ENCODE measurements around the gene DUSP8. TPM values are rescaled to one million over a fixed set of nuclear protein-coding genes. Genes with fewer than 3 reads are reported as not detected.

Gene DUSP8
- total and polyA plus RNA-seq, 9 of the 15 experiments (the other 6 are each of a cell fraction or from before 2014, with no cell fraction given), result 0.14 to 2.0 (median 0.86) TPM; not detected in 2

DNA sequence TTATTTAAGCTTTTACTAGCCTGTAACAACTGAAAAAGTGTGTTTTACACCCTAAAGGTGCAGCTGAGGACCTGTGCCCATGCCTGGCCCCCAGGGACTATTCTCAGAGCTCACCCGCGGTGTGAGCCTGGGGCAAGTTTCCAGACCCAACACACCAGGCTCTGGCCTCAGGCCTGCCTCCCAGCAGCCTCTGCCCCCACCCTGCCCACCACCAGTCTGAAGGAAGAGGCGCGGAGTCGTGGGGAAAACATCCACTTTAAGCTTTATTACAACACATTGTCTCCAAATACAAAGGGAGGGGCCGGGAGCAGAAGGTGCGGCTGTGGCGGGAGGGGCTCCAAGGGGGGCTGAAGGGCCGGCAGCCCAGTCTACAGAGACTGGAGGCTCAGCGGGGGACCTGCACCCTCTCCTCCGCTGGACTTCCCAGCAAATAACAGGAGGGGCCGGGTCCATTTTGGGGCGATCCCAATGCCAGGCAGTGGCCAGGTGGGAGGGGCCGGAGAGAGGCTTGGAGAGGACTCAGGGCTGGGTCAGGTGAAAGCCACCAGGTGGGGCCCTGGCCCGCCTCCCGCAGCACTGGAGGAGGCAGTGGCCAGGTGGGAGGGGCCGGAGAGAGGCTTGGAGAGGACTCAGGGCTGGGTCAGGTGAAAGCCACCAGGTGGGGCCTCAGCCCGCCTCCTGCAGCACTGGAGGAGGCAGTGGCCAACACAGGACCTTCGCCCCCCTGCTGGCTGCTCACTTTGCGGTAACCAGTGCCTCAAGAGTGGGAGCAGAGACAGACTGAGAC, 18.1 kb downstream of the DUSP8 start:
- Histone ChIP-seq H3K27ac (ENCODE audit: extremely low read depth, low read depth, low read length) (no peak overlapping the region), H3K4me2 (ENCODE audit: insufficient read depth, low read length) (no peak overlapping the region), H3K9me3 (replicated peaks; ENCODE audit: control insufficient read depth, insufficient read depth, low read depth, low read length) (no peaks in the 10 kb centered on the region), H3K9me1 (ENCODE audit: control insufficient read depth, insufficient read depth, low read length) (no peaks in the 10 kb centered on the region), H4K20me1 (replicated peaks; ENCODE audit: control insufficient read depth, insufficient read depth, low read length) (0 out of 2 replicates have a peak, but pooled peaks cover 7% of the 10 kb centered on the region), H3K4me3 (no peak overlapping the region), H2AFZ (ENCODE audit: low read depth, low read length) (no peak overlapping the region), H3K27me3 (ENCODE audit: control insufficient read depth in 2 of 2, insufficient read depth in 2 of 2, low read length in 2 of 2) (peaks cover 0 to 2% of the 10 kb centered on the region in 2 experiments; a peak in 1 of 5 replicates), H3K9ac (ENCODE audit: insufficient read depth in 1 of 2, low read depth in 2 of 2, low read length in 2 of 2) (no peak overlapping the region), H3K36me3 (ENCODE audit: control insufficient read depth, insufficient read depth, low read length) (no peaks in the 10 kb centered on the region), H3K79me2 (ENCODE audit: control insufficient read depth, insufficient read depth, low read length) (no peaks in the 10 kb centered on the region), H3K4me1 (replicated peaks in 1 of 2; ENCODE audit: control insufficient read depth in 2 of 2, insufficient read depth in 2 of 2, low read length in 2 of 2) (peaks cover 0 to 31% of the 10 kb centered on the region in 2 experiments; a peak in 2 of 5 replicates)
- WGBS (ENCODE audit: insufficient coverage, low coverage, missing lambda C conversion rate), result 18% methylated on average over 14 of the region's 20 CpGs
- in situ Hi-C loops (cut with MboI) (no loop called here), intact Hi-C loops (cut with micrococcal nuclease) (no loop called here)
- POLR2A ChIA-PET, result no interaction called here
- DNase-seq (ENCODE audit: extremely low read depth in 1 of 4, low spot score in 3 of 4) (no peak), ATAC-seq (peak; percentile 74), FAIRE-seq (no peak)
- TF ChIP-seq, protein P1, sequence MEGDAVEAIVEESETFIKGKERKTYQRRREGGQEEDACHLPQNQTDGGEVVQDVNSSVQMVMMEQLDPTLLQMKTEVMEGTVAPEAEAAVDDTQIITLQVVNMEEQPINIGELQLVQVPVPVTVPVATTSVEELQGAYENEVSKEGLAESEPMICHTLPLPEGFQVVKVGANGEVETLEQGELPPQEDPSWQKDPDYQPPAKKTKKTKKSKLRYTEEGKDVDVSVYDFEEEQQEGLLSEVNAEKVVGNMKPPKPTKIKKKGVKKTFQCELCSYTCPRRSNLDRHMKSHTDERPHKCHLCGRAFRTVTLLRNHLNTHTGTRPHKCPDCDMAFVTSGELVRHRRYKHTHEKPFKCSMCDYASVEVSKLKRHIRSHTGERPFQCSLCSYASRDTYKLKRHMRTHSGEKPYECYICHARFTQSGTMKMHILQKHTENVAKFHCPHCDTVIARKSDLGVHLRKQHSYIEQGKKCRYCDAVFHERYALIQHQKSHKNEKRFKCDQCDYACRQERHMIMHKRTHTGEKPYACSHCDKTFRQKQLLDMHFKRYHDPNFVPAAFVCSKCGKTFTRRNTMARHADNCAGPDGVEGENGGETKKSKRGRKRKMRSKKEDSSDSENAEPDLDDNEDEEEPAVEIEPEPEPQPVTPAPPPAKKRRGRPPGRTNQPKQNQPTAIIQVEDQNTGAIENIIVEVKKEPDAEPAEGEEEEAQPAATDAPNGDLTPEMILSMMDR (IDR thresholded peaks at IDR 0.05 in 2 of 3, conservative IDR thresholded peaks at IDR 0.05 in 1 of 3; ENCODE audit: insufficient read depth in 2 of 3, low read depth in 1 of 3, low read length in 3 of 3), result peak in 1 of 3 experiments; percentile 53; a peak in 2 of 6 replicates
- no peak for TF ChIP-seq POLR2B (IDR thresholded peaks at IDR 0.05; ENCODE audit: low read depth, partially characterized antibody)
- no peak for TF ChIP-seq ZFP30 (CRISPR knock-in tag; IDR thresholded peaks at IDR 0.05; ENCODE audit: borderline replicate concordance)
- CTCF ChIA-PET (ENCODE audit: low intra/inter-chr PET ratio), result interaction anchor here (0.6 to 1.1 kb wide), 5 partner anchors 18 to 138 kb away, joined by 3 to 5 read pairs (median 4); no protein-coding TSS in a partner anchor
- no TSS peak for BruUV-seq (replicated peaks)
